ENCODE data around the gene FMNL2. TPM values are rescaled to one million over a fixed set of nuclear protein-coding genes. Genes with fewer than 3 reads are reported as not detected.

FMNL2 gene
- total RNA-seq, 1 donor = 24.2 TPM

- Histone ChIP-seq H3K9me3 (ENCODE audit: low read depth, low read length) (no peaks in the 10 kb centered on the region), H3K27ac (ENCODE audit: low read depth, low read length) (no peak overlapping the region), H3K79me2 (ENCODE audit: insufficient read depth, low read length) (peaks cover 71% of the 10 kb centered on the region), H3K4me2 (ENCODE audit: insufficient read depth, low read length) (no peak overlapping the region), H3K36me3 (ENCODE audit: insufficient read depth, low read length) (no peaks in the 10 kb centered on the region), H4K20me1 (ENCODE audit: insufficient read depth, low read length) (no peaks in the 10 kb centered on the region), H3K4me1 (ENCODE audit: insufficient read depth, low read length) (peaks cover 26% of the 10 kb centered on the region), H3K4me3 (ENCODE audit: insufficient read depth, low read length) (no peak overlapping the region), H3K27me3 (ENCODE audit: insufficient read depth, low read length) (no peaks in the 10 kb centered on the region), H2AFZ (ENCODE audit: low read length) (no peak overlapping the region)
- TF ChIP-seq CTCF (IDR thresholded peaks at IDR 0.05; ENCODE audit: extremely low read depth, low read depth, low read length) = no peak
- peak; percentile 69 for DNase-seq (ENCODE audit: insufficient read length, low spot score, missing footprints)
These were observed 65.7 kb downstream of the FMNL2 start for GRCh38 chr2:152400607-152401214.

GRCh38 chr2:152402780-152403759, 68.1 kb downstream of the FMNL2 start:
- TF ChIP-seq CTCF (IDR thresholded peaks at IDR 0.05; ENCODE audit: extremely low read depth, low read depth, low read length) = no peak
- Histone ChIP-seq H3K27me3 (ENCODE audit: insufficient read depth, low read length) (no peaks in the 10 kb centered on the region), H3K27ac (ENCODE audit: low read depth, low read length) (no peak overlapping the region), H3K4me2 (ENCODE audit: insufficient read depth, low read length) (no peak overlapping the region), H3K4me1 (ENCODE audit: insufficient read depth, low read length) (peaks cover 18% of the 10 kb centered on the region), H4K20me1 (ENCODE audit: insufficient read depth, low read length) (no peaks in the 10 kb centered on the region), H3K36me3 (ENCODE audit: insufficient read depth, low read length) (no peaks in the 10 kb centered on the region), H3K9me3 (ENCODE audit: low read depth, low read length) (no peaks in the 10 kb centered on the region), H2AFZ (ENCODE audit: low read length) (no peak overlapping the region), H3K79me2 (ENCODE audit: insufficient read depth, low read length) (peaks cover 76% of the 10 kb centered on the region), H3K4me3 (ENCODE audit: insufficient read depth, low read length) (no peak overlapping the region)
- DNase-seq (ENCODE audit: insufficient read length, low spot score, missing footprints) = no peak

- H2AFZ ChIP-seq (ENCODE audit: low read length) = no peak overlapping the region
- no peaks in the 10 kb centered on the region for H3K36me3 ChIP-seq (ENCODE audit: insufficient read depth, low read length)
- H3K4me1 ChIP-seq (ENCODE audit: insufficient read depth, low read length) = peaks cover 22% of the 10 kb centered on the region
- no peaks in the 10 kb centered on the region for H4K20me1 ChIP-seq (ENCODE audit: insufficient read depth, low read length)
- H3K27ac ChIP-seq (ENCODE audit: low read depth, low read length) = no peak overlapping the region
- TF ChIP-seq CTCF (IDR thresholded peaks at IDR 0.05; ENCODE audit: extremely low read depth, low read depth, low read length) = no peak
- no peaks in the 10 kb centered on the region for H3K9me3 ChIP-seq (ENCODE audit: low read depth, low read length)
- no peaks in the 10 kb centered on the region for H3K27me3 ChIP-seq (ENCODE audit: insufficient read depth, low read length)
- no peak overlapping the region for H3K4me2 ChIP-seq (ENCODE audit: insufficient read depth, low read length)
- no peak for DNase-seq (ENCODE audit: insufficient read length, low spot score, missing footprints)
- no peak overlapping the region for H3K4me3 ChIP-seq (ENCODE audit: insufficient read depth, low read length)
- peaks cover 74% of the 10 kb centered on the region for H3K79me2 ChIP-seq (ENCODE audit: insufficient read depth, low read length)
These were observed 70.5 kb downstream of the FMNL2 start for GRCh38 chr2:152405206-152406118.

All from osteoblast (primary cell).